Measurements from ENCODE around the gene PET100. TPM values are rescaled to one million over a fixed set of nuclear protein-coding genes. Genes with fewer than 3 reads are reported as not detected.

Gene PET100
- total RNA-seq, 1 donor, result 7.1 TPM

DNA sequence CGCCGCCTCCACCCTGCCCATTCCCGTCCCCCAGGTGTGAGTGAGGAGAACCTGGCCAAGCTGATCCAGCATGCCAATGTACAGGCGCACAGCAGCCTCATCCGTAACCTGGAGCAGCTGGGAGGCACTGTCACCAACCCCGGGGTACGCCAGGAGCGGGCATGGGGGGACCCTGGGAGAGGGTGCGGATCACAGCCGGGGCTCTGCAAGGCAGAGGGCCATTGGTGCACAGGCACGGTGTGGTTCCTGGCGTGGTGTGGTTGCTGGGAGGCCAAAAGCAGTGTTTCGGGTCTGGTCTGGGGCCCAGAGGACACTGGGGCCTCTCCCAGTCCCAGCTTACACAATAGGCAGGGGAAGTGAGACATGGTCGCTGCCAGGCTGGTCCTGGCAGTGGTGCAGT, 15.6 kb downstream of the PET100 start:
- no peak for TF ChIP-seq CTCF (IDR thresholded peaks at IDR 0.05; ENCODE audit: insufficient read depth, low read length)
- H3K4me3 ChIP-seq (ENCODE audit: low read depth, low read length), result no peak overlapping the region
- no peak for DNase-seq (ENCODE audit: low read depth)

- no peak for TF ChIP-seq CTCF (IDR thresholded peaks at IDR 0.05; ENCODE audit: insufficient read depth, low read length)
- no peak overlapping the region for H3K4me3 ChIP-seq (ENCODE audit: low read depth, low read length)
- DNase-seq (ENCODE audit: low read depth), result no peak
Observed at GRCh38 chr19:7645656-7646425, 16.2 kb downstream of the PET100 start.

DNA sequence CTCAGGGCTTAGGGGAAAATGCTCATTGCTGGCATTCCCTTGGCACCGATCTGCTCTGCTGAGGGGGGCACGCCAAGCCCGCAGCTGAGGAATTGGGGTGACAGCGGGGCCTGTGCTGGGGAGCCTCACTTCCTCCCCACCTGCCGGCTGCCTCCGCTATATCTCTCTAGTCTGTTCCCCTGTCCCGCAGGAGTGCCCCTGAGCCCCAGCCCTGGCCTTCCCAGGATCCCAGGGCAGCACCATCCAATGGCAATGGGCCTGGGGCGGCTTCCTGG, 16.8 kb downstream of the PET100 start:
- DNase-seq (ENCODE audit: low read depth), result no peak
- H3K4me3 ChIP-seq (ENCODE audit: low read depth, low read length), result no peak overlapping the region
- TF ChIP-seq CTCF (IDR thresholded peaks at IDR 0.05; ENCODE audit: insufficient read depth, low read length), result no peak

DNA sequence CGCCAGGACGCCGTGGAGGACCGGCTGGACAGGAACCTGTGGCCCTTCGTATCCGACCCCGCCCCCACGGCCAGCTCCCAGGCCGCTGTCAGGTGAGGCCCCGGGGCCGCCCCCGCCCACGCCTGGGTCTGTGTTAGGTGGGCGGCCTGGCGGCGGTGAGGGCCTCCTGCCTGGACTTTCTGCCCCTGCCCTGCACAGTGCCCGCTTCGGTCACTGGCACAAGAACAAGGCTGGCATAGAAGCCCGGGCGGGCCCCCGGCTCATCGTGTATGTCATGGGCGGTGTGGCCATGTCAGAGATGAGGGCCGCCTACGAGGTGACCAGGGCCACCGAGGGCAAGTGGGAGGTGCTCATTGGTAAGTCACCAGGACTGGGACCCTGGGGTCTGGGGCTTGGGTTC, 17.6 kb downstream of the PET100 start:
- no peak for TF ChIP-seq CTCF (IDR thresholded peaks at IDR 0.05; ENCODE audit: insufficient read depth, low read length)
- DNase-seq (ENCODE audit: low read depth), result no peak
- no peak overlapping the region for H3K4me3 ChIP-seq (ENCODE audit: low read depth, low read length)

DNA sequence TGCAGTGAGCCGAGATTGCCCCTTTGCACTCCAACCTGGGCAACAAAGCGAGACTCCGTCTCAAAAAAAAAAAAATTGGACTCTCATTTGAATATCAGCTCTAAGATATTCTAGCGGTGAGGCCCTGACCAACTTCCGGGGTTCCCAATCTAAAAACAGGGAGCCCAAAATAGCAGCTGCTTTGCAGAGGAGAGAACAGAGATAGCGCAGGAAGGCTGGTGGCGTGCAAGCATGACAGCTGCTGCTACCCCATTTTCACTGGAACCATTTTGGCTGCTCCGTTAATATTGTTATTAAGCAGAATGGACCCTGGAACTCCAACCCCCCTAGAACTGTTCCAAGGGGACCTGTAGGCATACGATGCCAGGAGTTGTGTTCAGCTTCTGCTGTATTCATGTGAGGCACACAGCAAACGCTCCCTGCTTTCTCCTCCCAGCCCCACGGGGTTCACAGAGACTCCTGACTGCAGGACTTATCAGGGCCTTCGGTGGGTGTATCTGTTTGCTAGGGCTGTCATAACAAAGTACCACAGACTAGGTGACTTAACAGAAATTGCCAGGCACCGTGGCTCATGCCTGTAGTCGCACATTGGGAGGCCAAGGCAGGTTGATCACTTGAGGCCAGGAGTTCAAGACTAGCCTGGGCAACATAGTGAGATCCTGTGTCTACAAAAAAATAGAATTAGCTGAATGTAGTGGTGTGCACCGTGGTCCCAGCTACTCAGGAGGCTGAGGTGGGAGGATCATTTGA, 18.8 kb downstream of the PET100 start:
- no peak overlapping the region for H3K4me3 ChIP-seq (ENCODE audit: low read depth, low read length)
- TF ChIP-seq CTCF (IDR thresholded peaks at IDR 0.05; ENCODE audit: insufficient read depth, low read length), result no peak
- DNase-seq (ENCODE audit: low read depth), result no peak

DNA sequence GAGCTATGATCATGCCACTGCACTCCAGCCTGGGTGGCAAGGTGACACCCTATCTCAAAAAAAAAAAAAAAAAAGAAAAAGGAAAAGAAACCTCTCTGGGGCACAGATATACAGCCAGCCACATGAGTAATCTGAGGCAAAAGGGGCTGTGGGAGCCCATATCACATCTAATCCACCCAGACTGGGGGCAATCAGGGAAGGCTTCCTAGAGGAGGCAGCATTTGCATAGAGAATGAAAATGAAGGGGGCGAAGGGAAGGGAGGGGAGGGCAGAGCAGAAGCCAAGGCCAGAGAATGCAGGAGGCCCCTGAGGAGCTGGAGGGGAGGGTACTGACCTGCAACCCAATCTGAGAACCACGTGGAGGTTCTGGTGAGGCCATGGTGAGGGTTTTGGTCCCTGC, 20.6 kb downstream of the PET100 start:
- no peak for TF ChIP-seq CTCF (IDR thresholded peaks at IDR 0.05; ENCODE audit: insufficient read depth, low read length)
- H3K4me3 ChIP-seq (ENCODE audit: low read depth, low read length), result no peak overlapping the region
- DNase-seq (ENCODE audit: low read depth), result no peak
